K562 (cell line): Measurements from ENCODE around the gene SLC38A1. TPM values are rescaled to one million over a fixed set of nuclear protein-coding genes. Genes with fewer than 3 reads are reported as not detected.

Experiments
- ATAC-seq: fragments of 200-7000 bp; cut with Tn5 transposase; 3 replicates; pipeline ENCODE4 v1.9.1; 2020; ENCODE audit warnings: moderate library complexity
- BruUV-seq: library from RNA; stranded (reverse); fragments of 400-500 nt; replicated peaks from 2 replicates; lab custom pipeline; 2021; lab: Mats Ljungman, UMichigan
- CTCF ChIA-PET: fragments of 300-600 bp; formaldehyde crosslinking; extraction: SDS; loops from one replicate; lab custom pipeline; 2021; ENCODE audit warnings: low intra/inter-chr PET ratio; lab: Yijun Ruan, JAX
- POLR2A ChIA-PET: fragments of 300-600, 350-650 bp; sonication (Branson Sonifier 250); formaldehyde crosslinking; extraction: SDS; loops from one replicate; lab custom pipeline; 2021; ENCODE audit warnings: antibody characterized with exemption, inconsistent platforms; lab: Yijun Ruan, JAX
- DNase-seq, 4 experiments: peaks; one replicate each; pipeline versions ENCODE4 v3.0.0 to v3.0.0-alpha.2; 2011 to 2018; ENCODE audit warnings: low spot score in 3 of 4, mixed read lengths in 3 of 4; ENCODE audit errors: extremely low read depth in 1 of 4
- FAIRE-seq: peaks from 2 replicates; lab custom pipeline; 2011; peaks lifted over from hg19 to GRCh38; lab: Jason Lieb, UNC
- H2AFZ ChIP-seq: 2 replicates; pipeline ENCODE4 v1.6.0; 2011; ENCODE audit warnings: low read depth, low read length, control low read depth, inconsistent platforms
- H3K27ac ChIP-seq: fragments of 200-600 bp; 3 replicates; pipeline ENCODE4 v1.8.0; 2011; ENCODE audit warnings: low read depth, mild to moderate bottlenecking, control low read depth, inconsistent platforms, low read length, moderate library complexity, mixed read lengths; ENCODE audit errors: extremely low read depth
- H3K27me3 ChIP-seq, 2 experiments: fragments of 300-600 bp in 1 of 2; 2 replicates in 1 of 2; 3 replicates in 1 of 2; pipeline versions ENCODE4 v1.6.0 to v1.8.0; 2011; ENCODE audit warnings: inconsistent platforms in 2 of 2, low read length in 2 of 2, mild to moderate bottlenecking in 1 of 2, mixed read lengths in 1 of 2, moderate library complexity in 1 of 2; ENCODE audit not compliant: control insufficient read depth in 2 of 2, insufficient read depth in 2 of 2
- H3K36me3 ChIP-seq: fragments of 300-600 bp; 3 replicates; pipeline ENCODE4 v1.8.0; 2011; ENCODE audit warnings: mild to moderate bottlenecking, low read length, inconsistent platforms; ENCODE audit not compliant: control insufficient read depth, insufficient read depth
- H3K4me1 ChIP-seq, 2 experiments: fragments of 200-600 bp in 1 of 2; replicated peaks in 1 of 2; 2 replicates in 1 of 2; 3 replicates in 1 of 2; pipeline versions ENCODE4 v1.5.1 to v1.8.0; 2011; ENCODE audit warnings: inconsistent platforms in 2 of 2, low read length in 2 of 2, mild to moderate bottlenecking in 1 of 2, mixed read lengths in 1 of 2, moderate library complexity in 1 of 2; ENCODE audit not compliant: control insufficient read depth in 2 of 2, insufficient read depth in 2 of 2
- H3K4me2 ChIP-seq: 2 replicates; pipeline ENCODE4 v1.6.1; 2011; ENCODE audit warnings: low read length, control low read depth, inconsistent platforms, mixed read lengths; ENCODE audit not compliant: insufficient read depth
- H3K4me3 ChIP-seq: fragments of 200-600 bp; sonication (generic), shearing (Covaris generic); 2 replicates; pipeline ENCODE4 v1.5.1; 2016; ENCODE audit warnings: control low read depth, inconsistent platforms
- H3K79me2 ChIP-seq: fragments of 200-600 bp; 3 replicates; pipeline ENCODE4 v1.8.0; 2011; ENCODE audit warnings: low read length, inconsistent platforms; ENCODE audit not compliant: control insufficient read depth, insufficient read depth
- H3K9ac ChIP-seq, 2 experiments: 2 replicates each; pipeline versions ENCODE4 v1.6.0 to v1.6.1; 2011; ENCODE audit warnings: low read depth in 2 of 2, low read length in 2 of 2, control low read depth in 1 of 2, inconsistent platforms in 1 of 2, mild to moderate bottlenecking in 1 of 2, mixed read lengths in 1 of 2; ENCODE audit not compliant: insufficient read depth in 1 of 2
- H3K9me1 ChIP-seq: one replicate; pipeline ENCODE4 v1.6.0; 2011; ENCODE audit warnings: inconsistent platforms, mild to moderate bottlenecking, low read length, moderate library complexity; ENCODE audit not compliant: control insufficient read depth, insufficient read depth
- H3K9me3 ChIP-seq: replicated peaks from 2 replicates; pipeline ENCODE4 v1.5.1; 2011; ENCODE audit warnings: low read depth, low read length, inconsistent platforms; ENCODE audit not compliant: control insufficient read depth, insufficient read depth
- H4K20me1 ChIP-seq: replicated peaks from 2 replicates; pipeline ENCODE4 v1.6.1; 2011; ENCODE audit warnings: low read length, inconsistent platforms, mixed read lengths; ENCODE audit not compliant: control insufficient read depth, insufficient read depth
- ARNT ChIP-seq, 2 experiments: fragments of 450-650 bp; IDR thresholded peaks; 2 replicates each; pipeline ENCODE4 v1.6.1; 2016; ENCODE audit warnings: mild to moderate bottlenecking in 1 of 2
- ATF4 ChIP-seq: fragments of 450-650 bp; formaldehyde crosslinking; IDR thresholded peaks from 2 replicates; pipeline ENCODE4 v1.4.0; 2022; ENCODE audit warnings: mild to moderate bottlenecking, moderate library complexity
- CBX8 ChIP-seq: fragments of 200-600 bp; sonication (generic); IDR thresholded peaks from 2 replicates; pipeline ENCODE4 v1.6.1; 2012; ENCODE audit warnings: borderline replicate concordance, mixed run types, low read depth, mild to moderate bottlenecking, moderate library complexity, mixed read lengths, low read length, control low read depth, inconsistent platforms; ENCODE audit not compliant: poor library complexity, severe bottlenecking; ENCODE audit errors: extremely low read depth
- CEBPG ChIP-seq, 3 experiments: fragments of 200-800 bp in 1 of 3; sonication (Bioruptor generic) in 1 of 3; sonication (generic) in 1 of 3; formaldehyde crosslinking in 1 of 3; IDR thresholded peaks in 2 of 3; conservative IDR thresholded peaks in 1 of 3; 2 replicates each; pipeline versions ENCODE4 v1.6.1 to v1.8.0; 2016 to 2022; ENCODE audit warnings: missing compliant biosample characterization in 2 of 3, missing genetic modification characterization in 2 of 3, mild to moderate bottlenecking in 1 of 3, missing genetic modification reagents in 1 of 3
- CTCFL ChIP-seq: IDR thresholded peaks from 2 replicates; pipeline ENCODE4 v1.6.1; 2011; ENCODE audit warnings: borderline replicate concordance, low read depth, mild to moderate bottlenecking, moderate library complexity, low read length; ENCODE audit not compliant: insufficient read depth, poor library complexity, severe bottlenecking
- ELF4 ChIP-seq: fragments of 450-650 bp; formaldehyde crosslinking; IDR thresholded peaks from 2 replicates; pipeline ENCODE4 v1.4.0; 2022; ENCODE audit warnings: missing genetic modification characterization
- GABPA ChIP-seq: fragments of 200-800 bp; sonication (Bioruptor generic); conservative IDR thresholded peaks from 2 replicates; pipeline ENCODE4 v1.6.1; 2016; ENCODE audit warnings: low read depth, missing genetic modification characterization, missing compliant biosample characterization
- HDGF ChIP-seq: fragments of 450-650 bp; IDR thresholded peaks from 2 replicates; pipeline ENCODE4 v1.6.1; 2016
- KLF16 ChIP-seq: IDR thresholded peaks from 2 replicates; pipeline ENCODE4 v1.6.1; 2016; ENCODE audit warnings: antibody characterized with exemption
- MEIS2 ChIP-seq: fragments of 450-650 bp; IDR thresholded peaks from 2 replicates; pipeline ENCODE4 v1.6.1; 2014; ENCODE audit warnings: mild to moderate bottlenecking; ENCODE audit not compliant: partially characterized antibody
- OTX1 ChIP-seq: fragments of 450-650 bp; formaldehyde crosslinking; IDR thresholded peaks from 2 replicates; pipeline ENCODE4 v1.4.0; 2022; ENCODE audit warnings: mild to moderate bottlenecking
- POU5F1 ChIP-seq: fragments of 150-350 bp; IDR thresholded peaks from 2 replicates; pipeline ENCODE4 v1.6.1; 2014; ENCODE audit warnings: borderline replicate concordance, low read length, low read depth, mild to moderate bottlenecking; ENCODE audit not compliant: partially characterized antibody
- RHOXF2B ChIP-seq: fragments of 250-450 bp; sonication (Bioruptor Pico); conservative IDR thresholded peaks from 2 replicates; pipeline ENCODE4 v1.5.1; 2021
- SMC3 ChIP-seq: conservative IDR thresholded peaks from 2 replicates; pipeline ENCODE4 v1.6.1; 2011; ENCODE audit warnings: low read depth, low read length, improper control_type of control experiment; ENCODE audit not compliant: insufficient read depth
- SNRNP70 ChIP-seq: fragments of 200-400 bp; formaldehyde crosslinking; optimal IDR thresholded peaks from 2 replicates; pipeline ENCODE3; 2017; ENCODE audit warnings: low read depth, low read length
- SRSF3 ChIP-seq: fragments of 200-400 bp; formaldehyde crosslinking; IDR thresholded peaks from 2 replicates; pipeline ENCODE4 v1.6.1; 2016; ENCODE audit warnings: mild to moderate bottlenecking, low read length, moderate library complexity; ENCODE audit not compliant: insufficient read depth
- ZC3H8 ChIP-seq: fragments of 450-650 bp; IDR thresholded peaks from 2 replicates; pipeline ENCODE4 v1.6.1; 2017
- ZNF436 ChIP-seq: fragments of 250-450, 450-650 bp; sonication (Bioruptor Pico); formaldehyde crosslinking; IDR thresholded peaks from 2 replicates; pipeline ENCODE4 v1.7.0; 2020; ENCODE audit warnings: mild to moderate bottlenecking
- ZNF699 ChIP-seq: fragments of 250-450 bp; sonication (Bioruptor Pico); IDR thresholded peaks from 2 replicates; pipeline ENCODE4 v1.8.0; 2021; ENCODE audit warnings: mild to moderate bottlenecking, moderate library complexity; ENCODE audit not compliant: insufficient replicate concordance
- WGBS: fragments of 100-300 bp; shearing (Covaris generic); methylation state at CpG from one replicate; pipeline ENCODE4 v1.1.6; 2016; ENCODE audit warnings: low coverage, mixed read lengths; ENCODE audit not compliant: insufficient coverage; ENCODE audit errors: missing lambda C conversion rate; 5-methylcytosine and 5-hydroxymethylcytosine counted together
- in situ Hi-C: fragments of 300-500 bp; cut with MboI; formaldehyde crosslinking; loops from 4 replicates; pipeline ENCODE4 v1.15.0; 2018; ENCODE audit warnings: inconsistent platforms, mixed read lengths
- intact Hi-C: fragments of 100-400 bp; cut with micrococcal nuclease; formaldehyde crosslinking; loops from 2 replicates; pipeline ENCODE4 v1.14.2; 2022
- polyA plus RNA-seq, 8 experiments: library from polyadenylated mRNA; depleted of rRNA in 4 of 8; stranded (reverse) in 5 of 8; unstranded in 3 of 8; fragments of >200 nt; fragmentation: Nextera tagmentation in 2 of 8; fragmentation: Illumina TruSeq in 1 of 8; extraction: Ambion mirVana in 2 of 8; extraction: Trizol in 1 of 8; gene quantifications; 2 replicates each; pipeline versions ENCODE4 v1.2.1 to v1.2.3, GENCODE V29; 2011 to 2014; ENCODE audit warnings: inconsistent platforms in 1 of 8, missing spikeins in 1 of 8
- total RNA-seq, 7 experiments: library from RNA; depleted of rRNA in 6 of 7; stranded (reverse); fragments of >200 nt in 6 of 7; fragmentation: Illumina TruSeq in 2 of 7; extraction: Trizol in 2 of 7; gene quantifications; 2 replicates each; pipeline versions ENCODE4 v1.2.1 to v1.2.3, GENCODE V29; 2011 to 2021; ENCODE audit warnings: low replicate concordance in 1 of 7
- TF ChIP-seq, protein P1 (sequence below): fragments of 250-450 bp; sonication (Bioruptor Pico); IDR thresholded peaks from 2 replicates; pipeline ENCODE4 v1.9.0; 2021; ENCODE audit warnings: mild to moderate bottlenecking

SLC38A1 gene
- total and polyA plus RNA-seq, 9 of the 15 experiments (the other 6 are each of a cell fraction or from before 2014, with no cell fraction given) = 51.9 to 112 (median 75.0) TPM

DNA sequence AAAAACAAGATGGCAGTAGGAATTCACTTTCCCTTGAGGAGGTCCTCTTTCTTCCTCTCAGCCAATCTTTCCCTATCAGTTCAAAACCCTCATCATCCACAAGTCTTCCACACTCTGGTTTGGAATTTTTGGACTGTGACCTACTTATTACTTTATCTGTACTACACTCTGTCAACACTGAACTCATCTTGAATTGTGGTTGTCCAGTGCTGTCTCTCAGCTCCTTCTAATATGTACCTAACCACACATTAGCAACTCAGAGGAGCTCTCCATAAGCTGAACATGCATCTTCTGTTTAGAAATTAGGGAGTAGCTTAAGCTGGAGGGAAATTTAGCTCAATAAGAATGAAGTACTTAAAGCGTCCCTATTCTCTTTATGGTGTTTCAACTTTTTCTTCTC is 34.8 kb downstream of the SLC38A1 start:
- no peak for DNase-seq
- BruUV-seq = no TSS peak
- H3K27ac ChIP-seq = no peak overlapping the region
- no peak overlapping the region for H2AFZ ChIP-seq
- no peaks in the 10 kb centered on the region for H3K9me1 ChIP-seq
- WGBS = 100% methylated on average over 1 of the region's 1 CpG
- intact Hi-C loops = no loop called here
- H3K36me3 ChIP-seq = peaks cover 82% of the 10 kb centered on the region
- no peak overlapping the region for H3K9ac ChIP-seq
- no peak; the same call in 1 of the 3 replicates for ATAC-seq
- CTCF ChIA-PET = interaction anchor here (0.7 kb wide), 1 partner anchor 36 kb away, joined by 7 read pairs; no protein-coding TSS in a partner anchor
- H3K4me2 ChIP-seq = no peak overlapping the region
- H3K4me1 ChIP-seq = no peaks in the 10 kb centered on the region
- H3K27me3 ChIP-seq = no peaks in the 10 kb centered on the region
- H3K4me3 ChIP-seq = no peak overlapping the region
- peaks cover 69% of the 10 kb centered on the region for H3K79me2 ChIP-seq
- 0 out of 2 replicates have a peak, but pooled peaks cover 3% of the 10 kb centered on the region for H4K20me1 ChIP-seq
- no peak for TF ChIP-seq CTCFL
- no peak for TF ChIP-seq ZC3H8
- no peak for TF ChIP-seq POU5F1
- TF ChIP-seq SRSF3 = no peak
- no peak for TF ChIP-seq GABPA (tag)
- TF ChIP-seq ZNF436 (CRISPR knock-in tag) = no peak
- no peak for TF ChIP-seq ZNF699 (CRISPR knock-in tag)
- no peak for TF ChIP-seq ARNT (IDR thresholded peaks at IDR 0.05)
- no peak for TF ChIP-seq ATF4 (CRISPR knock-in tag)
- TF ChIP-seq RHOXF2B (CRISPR knock-in tag) = no peak
- TF ChIP-seq KLF16 = no peak
- TF ChIP-seq SMC3 = no peak
- no peak for TF ChIP-seq ELF4 (CRISPR knock-in tag)
- TF ChIP-seq HDGF = no peak
- no peak for TF ChIP-seq SNRNP70
- no peak for TF ChIP-seq CEBPG (CRISPR knock-in tag; IDR thresholded peaks at IDR 0.05)
- no peak for TF ChIP-seq CEBPG (tag; conservative IDR thresholded peaks at IDR 0.05 in 1 of 2, IDR thresholded peaks at IDR 0.05 in 1 of 2)
- TF ChIP-seq OTX1 (CRISPR knock-in tag) = no peak
- TF ChIP-seq, protein P1, sequence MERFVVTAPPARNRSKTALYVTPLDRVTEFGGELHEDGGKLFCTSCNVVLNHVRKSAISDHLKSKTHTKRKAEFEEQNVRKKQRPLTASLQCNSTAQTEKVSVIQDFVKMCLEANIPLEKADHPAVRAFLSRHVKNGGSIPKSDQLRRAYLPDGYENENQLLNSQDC = no peak
- TF ChIP-seq CBX8 = no peak
- no peak for TF ChIP-seq MEIS2
- TF ChIP-seq, all 486 proteins: peak for 0
- in situ Hi-C loops = no loop called here
- POLR2A ChIA-PET = interaction anchor here (0.8 to 1.4 kb wide), 4 partner anchors 8 to 22 kb away, joined by 3 to 4 read pairs (median 3); no protein-coding TSS in a partner anchor
- FAIRE-seq = no peak
- no peaks in the 10 kb centered on the region for H3K9me3 ChIP-seq
